OCI-LY7 (cell line): ENCODE data around the gene ANKRD52.

ENCODE experiments used
- EZH2phosphoT487 ChIP-seq: fragments of 200-600 bp; sonication (generic); IDR thresholded peaks from 2 replicates; pipeline ENCODE4 v1.6.1; 2018; ENCODE audit warnings: low read depth, borderline replicate concordance, mild to moderate bottlenecking, mixed run types, antibody characterized with exemption, low read length, moderate library complexity, mixed read lengths
- TF ChIP-seq, protein P1 (sequence below): fragments of 200-600 bp; sonication (generic); conservative IDR thresholded peaks from 2 replicates; pipeline ENCODE4 v1.5.1; 2014; ENCODE audit warnings: mild to moderate bottlenecking, antibody characterized with exemption, low read length, moderate library complexity, mixed read lengths

GRCh38 chr12:56296295-56296694, 38.1 kb upstream of the ANKRD52 start:
- TF ChIP-seq, protein P1, sequence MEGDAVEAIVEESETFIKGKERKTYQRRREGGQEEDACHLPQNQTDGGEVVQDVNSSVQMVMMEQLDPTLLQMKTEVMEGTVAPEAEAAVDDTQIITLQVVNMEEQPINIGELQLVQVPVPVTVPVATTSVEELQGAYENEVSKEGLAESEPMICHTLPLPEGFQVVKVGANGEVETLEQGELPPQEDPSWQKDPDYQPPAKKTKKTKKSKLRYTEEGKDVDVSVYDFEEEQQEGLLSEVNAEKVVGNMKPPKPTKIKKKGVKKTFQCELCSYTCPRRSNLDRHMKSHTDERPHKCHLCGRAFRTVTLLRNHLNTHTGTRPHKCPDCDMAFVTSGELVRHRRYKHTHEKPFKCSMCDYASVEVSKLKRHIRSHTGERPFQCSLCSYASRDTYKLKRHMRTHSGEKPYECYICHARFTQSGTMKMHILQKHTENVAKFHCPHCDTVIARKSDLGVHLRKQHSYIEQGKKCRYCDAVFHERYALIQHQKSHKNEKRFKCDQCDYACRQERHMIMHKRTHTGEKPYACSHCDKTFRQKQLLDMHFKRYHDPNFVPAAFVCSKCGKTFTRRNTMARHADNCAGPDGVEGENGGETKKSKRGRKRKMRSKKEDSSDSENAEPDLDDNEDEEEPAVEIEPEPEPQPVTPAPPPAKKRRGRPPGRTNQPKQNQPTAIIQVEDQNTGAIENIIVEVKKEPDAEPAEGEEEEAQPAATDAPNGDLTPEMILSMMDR, result no peak
- TF ChIP-seq EZH2phosphoT487, result no peak
